Measurements from ENCODE around the gene P3H1.
"Not testable (repeated sequence)": the region's sequence is repeated elsewhere in the genome, so short reads cannot be mapped to it uniquely, and the experiment has no call there.

Gene P3H1

DNA sequence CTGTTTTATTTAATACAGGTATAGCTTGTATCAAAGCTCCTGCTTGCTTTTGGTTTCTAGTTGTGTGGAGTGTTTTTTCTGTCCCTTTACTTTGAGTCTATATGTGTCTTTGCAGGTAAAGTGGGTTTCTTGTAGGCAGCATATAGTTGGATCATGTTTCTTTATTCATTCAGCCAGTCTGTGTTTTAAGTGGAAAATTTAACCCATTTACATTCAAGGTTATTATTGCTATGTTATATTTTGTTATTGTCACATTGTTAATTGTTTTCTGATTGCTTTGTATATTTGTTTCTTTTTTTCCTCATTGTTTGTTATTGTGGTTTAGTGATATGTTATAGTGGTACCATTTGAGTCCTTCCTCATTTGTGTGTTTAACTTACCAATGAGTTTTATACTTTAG, 53.5 kb downstream of the P3H1 start:
- DNase-seq (ENCODE audit: insufficient read length, low spot score): no peak
- no peak for FAIRE-seq
- no peak for TF ChIP-seq POLR2A (IDR thresholded peaks at IDR 0.05; ENCODE audit: low read depth, low read length)

DNA sequence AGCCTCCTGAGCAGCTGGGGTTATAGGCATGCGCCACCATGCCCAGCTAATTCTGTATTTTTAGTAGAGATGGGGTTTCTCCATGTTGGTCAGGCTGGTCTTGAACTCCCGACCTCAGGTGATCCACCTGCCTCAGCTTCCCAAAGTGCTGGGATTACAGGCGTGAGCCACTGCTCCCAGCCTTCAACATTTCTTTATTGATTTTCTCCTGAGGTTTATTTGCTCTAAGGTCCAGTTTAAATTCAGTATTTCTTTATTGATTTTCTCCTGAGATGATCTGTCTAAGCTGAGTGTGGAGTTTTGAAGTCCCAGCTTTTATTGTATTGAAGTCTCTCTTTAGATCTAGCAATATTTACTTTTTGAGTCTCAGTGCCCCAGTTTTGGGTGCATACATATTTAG, 54.0 kb downstream of the P3H1 start:
- not testable (repeated sequence) for FAIRE-seq; DNase-seq (ENCODE audit: insufficient read length, low spot score)

DNA sequence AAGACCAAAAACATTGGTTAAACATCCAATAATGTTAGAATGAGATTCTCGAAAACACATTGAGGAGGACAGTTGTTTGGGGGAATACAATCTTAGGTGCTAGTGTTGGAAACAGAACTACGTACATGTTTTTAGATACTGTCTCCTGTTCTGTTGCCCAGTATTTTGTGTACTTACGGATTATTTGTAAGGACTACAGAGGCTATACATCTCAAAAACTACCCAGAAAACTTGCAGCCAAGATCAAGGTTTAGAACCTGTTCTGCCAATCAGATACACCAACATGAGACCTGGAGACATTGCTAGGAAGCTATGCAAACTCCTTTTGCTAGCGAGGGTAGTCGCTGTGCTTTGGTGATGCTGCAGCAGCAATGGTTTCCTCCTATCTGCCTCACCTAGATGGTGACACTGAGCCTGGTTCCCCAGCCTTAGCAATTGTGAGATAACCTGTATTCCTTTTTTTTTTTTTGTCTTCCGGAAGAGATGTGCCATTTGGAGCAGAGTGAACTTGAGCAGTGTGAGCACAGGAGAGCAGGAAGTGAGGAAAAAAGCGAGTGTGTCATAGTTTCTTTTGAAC, 62.9 kb downstream of the P3H1 start:
- DNase-seq (ENCODE audit: insufficient read length, low spot score) (no peak), FAIRE-seq (no peak)
- no peak for TF ChIP-seq POLR2A (IDR thresholded peaks at IDR 0.05; ENCODE audit: low read depth, low read length)

DNA sequence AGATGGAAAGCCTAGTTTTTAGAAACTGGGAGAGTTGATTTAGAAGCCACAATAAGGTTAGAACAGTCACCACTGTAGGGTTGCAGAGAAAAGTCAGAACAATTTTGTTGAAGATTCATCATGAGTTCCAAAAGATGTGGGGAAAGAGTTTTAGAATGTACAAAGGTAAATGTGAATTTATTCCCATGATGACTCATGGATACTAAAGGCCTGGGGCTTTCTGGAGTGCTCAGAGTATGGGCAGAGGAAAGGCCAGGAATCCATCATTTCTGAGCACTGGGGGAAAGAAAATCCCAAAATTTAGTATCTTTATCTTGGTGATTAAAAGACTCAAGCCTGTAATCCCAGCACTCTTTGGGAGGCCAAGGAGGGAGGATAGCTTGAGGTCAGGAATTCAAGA, 66.8 kb downstream of the P3H1 start:
- TF ChIP-seq POLR2A (IDR thresholded peaks at IDR 0.05; ENCODE audit: low read depth, low read length): no peak
- FAIRE-seq: no peak
- no peak for DNase-seq (ENCODE audit: insufficient read length, low spot score)

DNA sequence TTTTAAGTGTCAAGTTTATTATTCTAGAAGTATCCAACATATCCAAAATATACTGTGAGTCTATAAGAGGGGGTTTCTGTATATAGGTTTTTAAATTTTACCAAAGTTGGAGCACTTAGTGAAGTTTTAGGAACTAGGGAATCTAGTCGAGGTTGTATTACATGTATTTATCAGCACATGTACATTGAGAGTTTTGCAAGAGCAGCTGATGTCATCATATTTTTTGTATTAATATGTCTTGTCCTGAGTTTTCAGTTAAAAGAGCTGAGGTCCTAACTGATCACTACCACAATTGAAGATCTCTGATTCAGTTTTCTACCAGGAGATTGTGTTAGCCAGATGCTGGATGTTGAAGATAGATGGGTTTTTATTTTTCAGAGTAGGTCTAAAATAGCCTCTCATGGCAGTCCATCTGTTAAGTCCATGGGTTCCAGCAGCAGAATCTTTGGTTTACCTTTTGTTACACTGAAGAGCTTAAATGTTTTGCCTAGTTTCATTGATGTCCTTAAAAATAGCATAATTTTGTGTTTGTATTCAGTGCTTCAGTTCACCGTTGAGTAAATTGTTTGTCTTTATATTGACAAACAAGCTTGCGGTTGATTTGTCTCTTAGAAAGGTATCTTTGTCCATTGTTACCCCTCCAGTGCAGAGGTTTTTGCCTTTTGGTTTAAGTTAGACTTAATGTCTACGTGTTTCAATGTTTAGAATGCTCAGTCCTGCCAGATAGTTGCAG, 68.6 kb downstream of the P3H1 start:
- no peak for DNase-seq (ENCODE audit: insufficient read length, low spot score)
- no peak for TF ChIP-seq POLR2A (IDR thresholded peaks at IDR 0.05; ENCODE audit: low read depth, low read length)
- FAIRE-seq: no peak

All from H54 (cell line).